Sigmoid colon (tissue), 4 donors: ENCODE measurements around the gene RAD21L1.

ENCODE experiments used
- CTCF ChIP-seq, 4 experiments: fragments of 450-650 bp in 3 of 4; fragments of 200-600 bp in 1 of 4; IDR thresholded peaks; one replicate each; pipeline ENCODE4 v1.5.1; 2016 to 2019; ENCODE audit warnings: antibody characterized with exemption in 4 of 4, mild to moderate bottlenecking in 3 of 4, moderate library complexity in 2 of 4
- EP300 ChIP-seq, 4 donors: sonication (generic); formaldehyde crosslinking; IDR thresholded peaks; one replicate each; pipeline ENCODE4 v1.6.1; 2017; ENCODE audit warnings: antibody characterized with exemption in 4 of 4
- POLR2AphosphoS5 ChIP-seq, 4 donors: sonication (generic); formaldehyde crosslinking; IDR thresholded peaks; one replicate each; pipeline ENCODE4 v1.6.1; 2017; ENCODE audit warnings: antibody characterized with exemption in 4 of 4

- TF ChIP-seq CTCF (IDR thresholded peaks at IDR 0.05) (no peak), POLR2AphosphoS5 (IDR thresholded peaks at IDR 0.05) (no peak), EP300 (IDR thresholded peaks at IDR 0.05) (no peak)
Observed at GRCh38 chr20:1269850-1270249, 44.0 kb downstream of the RAD21L1 start.
